H9 (cell line): ENCODE results near the gene NPR1. TPM values are rescaled to one million over a fixed set of nuclear protein-coding genes. Genes with fewer than 3 reads are reported as not detected.

Experiments
- DNase-seq: peaks from one replicate; pipeline ENCODE4 v3.0.0-alpha.2; 2017
- H2AFZ ChIP-seq: one replicate; pipeline ENCODE4 v1.6.1; 2013; ENCODE audit warnings: mild to moderate bottlenecking, low read length, control low read depth, moderate library complexity
- H2AK5ac ChIP-seq: 2 replicates; pipeline ENCODE4 v1.6.1; 2013; ENCODE audit warnings: low read length, control low read depth, mixed read lengths; ENCODE audit not compliant: insufficient read length
- H2BK120ac ChIP-seq: one replicate; pipeline ENCODE4 v1.6.1; 2013; ENCODE audit warnings: low read depth, mild to moderate bottlenecking, low read length, control low read depth, inconsistent platforms; ENCODE audit not compliant: poor library complexity, severe bottlenecking
- H2BK12ac ChIP-seq: 2 replicates; pipeline ENCODE4 v1.6.1; 2013; ENCODE audit warnings: low read length, control low read depth, mixed read lengths, low read depth; ENCODE audit not compliant: insufficient read length
- H2BK15ac ChIP-seq: 2 replicates; pipeline ENCODE4 v1.6.1; 2013; ENCODE audit warnings: low read depth, low read length, control low read depth
- H2BK20ac ChIP-seq: one replicate; pipeline ENCODE4 v1.6.1; 2013; ENCODE audit warnings: low read depth, mild to moderate bottlenecking, low read length, control low read depth, inconsistent platforms; ENCODE audit not compliant: poor library complexity, severe bottlenecking
- H2BK5ac ChIP-seq: 2 replicates; pipeline ENCODE4 v1.6.1; 2013; ENCODE audit warnings: low read length, control low read depth, mixed read lengths; ENCODE audit not compliant: insufficient read length
- H3K14ac ChIP-seq: 2 replicates; pipeline ENCODE4 v1.6.1; 2013; ENCODE audit warnings: low read length, control low read depth; ENCODE audit not compliant: insufficient read depth
- H3K18ac ChIP-seq: 2 replicates; pipeline ENCODE4 v1.6.1; 2013; ENCODE audit warnings: low read depth, mild to moderate bottlenecking, mixed read lengths, low read length, control low read depth; ENCODE audit not compliant: insufficient read length
- H3K23ac ChIP-seq: 2 replicates; pipeline ENCODE4 v1.6.1; 2013; ENCODE audit warnings: low read length, control low read depth, mixed read lengths, low read depth; ENCODE audit not compliant: insufficient read length
- H3K23me2 ChIP-seq: 2 replicates; pipeline ENCODE4 v1.6.1; 2013; ENCODE audit warnings: low read depth, mild to moderate bottlenecking, mixed read lengths, low read length, control low read depth; ENCODE audit not compliant: insufficient read length, poor library complexity, severe bottlenecking
- H3K27ac ChIP-seq: 2 replicates; pipeline ENCODE4 v1.5.1; 2013; ENCODE audit warnings: low read length, control low read depth, mixed read lengths, low read depth; ENCODE audit not compliant: insufficient read length
- H3K27me3 ChIP-seq: 2 replicates; pipeline ENCODE4 v1.6.1; 2013; ENCODE audit warnings: low read length, control low read depth, inconsistent platforms; ENCODE audit not compliant: insufficient read depth
- H3K4ac ChIP-seq: 2 replicates; pipeline ENCODE4 v1.6.1; 2013; ENCODE audit warnings: low read depth, mild to moderate bottlenecking, control low read depth, inconsistent platforms, low read length, moderate library complexity
- H3K4me1 ChIP-seq: 2 replicates; pipeline ENCODE4 v1.6.1; 2013; ENCODE audit warnings: low read length, control low read depth, inconsistent platforms; ENCODE audit not compliant: insufficient read depth
- H3K4me2 ChIP-seq: 2 replicates; pipeline ENCODE4 v1.6.1; 2013; ENCODE audit warnings: low read length, control low read depth, mixed read lengths; ENCODE audit not compliant: insufficient read length, insufficient read depth
- H3K56ac ChIP-seq: 2 replicates; pipeline ENCODE4 v1.6.1; 2013; ENCODE audit warnings: low read depth, mild to moderate bottlenecking, mixed read lengths, low read length, control low read depth; ENCODE audit not compliant: insufficient read length
- H3K79me1 ChIP-seq: 2 replicates; pipeline ENCODE4 v1.6.1; 2013; ENCODE audit warnings: low read depth, mild to moderate bottlenecking, moderate library complexity, low read length, control low read depth, inconsistent platforms; ENCODE audit not compliant: insufficient read depth, poor library complexity, severe bottlenecking
- H3K79me2 ChIP-seq: 2 replicates; pipeline ENCODE4 v1.6.1; 2013; ENCODE audit warnings: low read length, control low read depth, inconsistent platforms; ENCODE audit not compliant: insufficient read depth
- H3K9ac ChIP-seq: 2 replicates; pipeline ENCODE4 v1.6.1; 2013; ENCODE audit warnings: low read length, control low read depth, mixed read lengths; ENCODE audit not compliant: insufficient read length; ENCODE audit errors: extremely low read depth
- H3K9me3 ChIP-seq: one replicate; pipeline ENCODE4 v1.6.1; 2013; ENCODE audit warnings: low read depth, low read length, inconsistent platforms; ENCODE audit not compliant: control insufficient read depth
- H3T11ph ChIP-seq: one replicate; pipeline ENCODE4 v1.6.1; 2013; ENCODE audit warnings: mild to moderate bottlenecking, low read length, control low read depth, inconsistent platforms
- H4K20me1 ChIP-seq: one replicate; pipeline ENCODE4 v1.6.1; 2013; ENCODE audit not compliant: control insufficient read depth, insufficient read length, insufficient read depth
- H4K5ac ChIP-seq: 2 replicates; pipeline ENCODE4 v1.6.1; 2013; ENCODE audit warnings: low read depth, mild to moderate bottlenecking, mixed read lengths, low read length, control low read depth; ENCODE audit not compliant: insufficient read length
- H4K8ac ChIP-seq: replicated peaks from 2 replicates; pipeline ENCODE4 v1.6.1; 2013; ENCODE audit warnings: low read length, control low read depth, mixed read lengths, low read depth; ENCODE audit not compliant: insufficient read length
- H4K91ac ChIP-seq: 2 replicates; pipeline ENCODE4 v1.6.1; 2013; ENCODE audit warnings: low read depth, mild to moderate bottlenecking, moderate library complexity, mixed read lengths, low read length, control low read depth; ENCODE audit not compliant: insufficient read length
- H3K27ac Mint-ChIP-seq, 3 experiments: 2 replicates in 2 of 3; 3 replicates in 1 of 3; pipeline ENCODE4 v1.8.0; 2020 to 2021; ENCODE audit warnings: mixed read lengths in 3 of 3, mild to moderate bottlenecking in 1 of 3, moderate library complexity in 1 of 3
- H3K27me3 Mint-ChIP-seq: 2 replicates; pipeline ENCODE4 v1.8.0; 2021; ENCODE audit warnings: low read depth, mild to moderate bottlenecking, moderate library complexity, mixed read lengths
- H3K36me3 Mint-ChIP-seq, 3 experiments: 2 replicates in 2 of 3; 3 replicates in 1 of 3; pipeline ENCODE4 v1.8.0; 2020 to 2021; ENCODE audit warnings: low read depth in 3 of 3, mixed read lengths in 3 of 3; ENCODE audit not compliant: insufficient read depth in 1 of 3
- H3K4me1 Mint-ChIP-seq, 2 experiments: 2 replicates each; pipeline ENCODE4 v1.8.0; 2020; ENCODE audit warnings: mixed read lengths in 2 of 2
- H3K4me3 Mint-ChIP-seq, 2 experiments: 2 replicates in 1 of 2; 3 replicates in 1 of 2; pipeline ENCODE4 v1.8.0; 2020 to 2021; ENCODE audit warnings: mild to moderate bottlenecking in 2 of 2, mixed read lengths in 2 of 2, moderate library complexity in 1 of 2
- H3K9me3 Mint-ChIP-seq, 2 experiments: 2 replicates in 1 of 2; 3 replicates in 1 of 2; pipeline ENCODE4 v1.8.0; 2020; ENCODE audit warnings: mild to moderate bottlenecking in 2 of 2, mixed read lengths in 2 of 2, moderate library complexity in 1 of 2
- CTCF ChIP-seq: fragments of 200-600 bp; sonication (generic); conservative IDR thresholded peaks from 3 replicates; pipeline ENCODE4 v1.8.0; 2021; ENCODE audit warnings: antibody characterized with exemption, mild to moderate bottlenecking
- WGBS: extraction: QIAGEN DNeasy Blood & Tissue Kit; methylation state at CpG from one replicate; pipeline ENCODE4 v1.1.7; 2013; ENCODE audit warnings: missing lambda C conversion rate, low lambda C conversion rate, mixed read lengths; ENCODE audit not compliant: insufficient read length; ENCODE audit errors: extremely low coverage; 5-methylcytosine and 5-hydroxymethylcytosine counted together
- total RNA-seq: library from RNA; stranded (reverse); gene quantifications from 2 replicates; pipeline ENCODE4 v1.2.1, GENCODE V29; 2021

Gene NPR1
- total RNA-seq, 1 experiment from 2014 or later = 8.6 TPM

GRCh38 chr1:153663211-153663610 is 15.3 kb upstream of the NPR1 start:
- no peaks in the 10 kb centered on the region; the same call in 1 of the 2 replicates for H3K79me2 ChIP-seq
- H3K4me3 Mint-ChIP-seq = no peak overlapping the region
- H3K18ac ChIP-seq = no peak overlapping the region
- H2BK12ac ChIP-seq = no peak overlapping the region
- no peak overlapping the region for H2BK5ac ChIP-seq
- H3K79me1 ChIP-seq = peaks cover 6% of the 10 kb centered on the region
- H3K23ac ChIP-seq = no peak overlapping the region
- H2AFZ ChIP-seq = no peak overlapping the region
- no peak for DNase-seq
- no peak overlapping the region for H4K5ac ChIP-seq
- no peak overlapping the region for H4K91ac ChIP-seq
- H3K9ac ChIP-seq = no peak overlapping the region
- H3K9me3 ChIP-seq = no peaks in the 10 kb centered on the region
- WGBS = no CpG with 5 or more reads among the region's 5 CpGs
- no peak overlapping the region for H3K14ac ChIP-seq
- peaks cover 26 to 80% (median 55%) of the 10 kb centered on the region in 3 experiments for H3K36me3 Mint-ChIP-seq
- no peak overlapping the region for H3T11ph ChIP-seq
- no peak overlapping the region for H3K4me2 ChIP-seq
- H2AK5ac ChIP-seq = no peak overlapping the region
- H2BK20ac ChIP-seq = no peak overlapping the region
- no peak overlapping the region for H4K8ac ChIP-seq
- H4K20me1 ChIP-seq = no peaks in the 10 kb centered on the region
- no peaks in the 10 kb centered on the region for H3K27me3 ChIP-seq
- H2BK15ac ChIP-seq = no peak overlapping the region
- 0 out of 2 replicates have a peak, but pooled peaks cover 2% of the 10 kb centered on the region for H3K4me1 ChIP-seq
- TF ChIP-seq CTCF = no peak
- peaks cover 5% of the 10 kb centered on the region for H3K23me2 ChIP-seq
- no peaks in the 10 kb centered on the region for H3K9me3 Mint-ChIP-seq
- H3K27ac Mint-ChIP-seq = no peak overlapping the region
- H3K4me1 Mint-ChIP-seq = peaks cover 9% of the 10 kb centered on the region in 2 experiments
- H3K27ac ChIP-seq = no peak overlapping the region
- H3K56ac ChIP-seq = no peak overlapping the region
- H3K4ac ChIP-seq = no peak overlapping the region
- no peak overlapping the region for H2BK120ac ChIP-seq
- H3K27me3 Mint-ChIP-seq = no peaks in the 10 kb centered on the region
